Inferior parietal cortex (tissue), 1 donor: ENCODE results near the gene TXNDC5.
A peak's percentile ranks its signal among the peaks of the same experiment; 100 is the strongest.

ENCODE experiments used
- DNase-seq: peaks from one replicate; pipeline ENCODE4 v3.0.0-alpha.2; 2016; ENCODE audit errors: extremely low spot score

The TXNDC5 gene

DNA sequence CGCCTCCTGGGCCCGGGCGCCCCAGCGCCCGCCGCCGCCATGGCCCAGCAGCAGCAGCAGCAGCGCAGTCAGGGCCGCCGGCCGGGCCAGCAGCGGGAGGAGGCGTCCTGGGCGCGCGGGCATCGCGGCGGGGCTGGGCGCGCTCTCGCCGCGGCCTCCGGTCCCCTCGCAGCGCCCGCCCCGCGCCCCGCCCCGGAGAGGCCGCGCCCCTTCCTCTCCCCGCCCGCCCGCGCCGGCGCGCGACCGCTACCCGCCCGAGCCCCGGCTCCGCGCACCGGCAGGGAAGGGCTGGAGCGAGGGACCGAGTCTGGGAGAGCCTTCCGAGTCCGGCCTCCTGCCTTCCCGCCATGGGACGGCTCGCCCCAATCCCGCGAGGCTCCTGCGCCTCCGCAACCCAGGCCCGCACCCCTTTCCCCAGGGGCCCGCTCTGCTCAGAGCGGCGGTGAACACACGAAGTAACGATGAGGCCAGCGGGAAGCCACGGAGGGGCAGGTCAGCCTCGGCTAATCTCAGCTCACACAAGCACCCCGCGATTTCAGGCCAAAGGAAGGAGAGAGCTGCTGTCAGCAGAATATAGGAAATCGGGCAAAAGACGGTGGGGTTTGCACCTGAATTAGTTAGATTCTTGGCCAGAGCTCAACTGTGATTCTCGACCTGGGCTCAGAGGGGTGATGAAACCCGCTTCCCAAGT lies at the start of gene TXNDC5:
TXNDC5 (minus strand) TSS at position 135 of the 691 bp plus-strand sequence; CDS start at position 123, 12 bp downstream.
- peak; percentile 53 for DNase-seq

DNA sequence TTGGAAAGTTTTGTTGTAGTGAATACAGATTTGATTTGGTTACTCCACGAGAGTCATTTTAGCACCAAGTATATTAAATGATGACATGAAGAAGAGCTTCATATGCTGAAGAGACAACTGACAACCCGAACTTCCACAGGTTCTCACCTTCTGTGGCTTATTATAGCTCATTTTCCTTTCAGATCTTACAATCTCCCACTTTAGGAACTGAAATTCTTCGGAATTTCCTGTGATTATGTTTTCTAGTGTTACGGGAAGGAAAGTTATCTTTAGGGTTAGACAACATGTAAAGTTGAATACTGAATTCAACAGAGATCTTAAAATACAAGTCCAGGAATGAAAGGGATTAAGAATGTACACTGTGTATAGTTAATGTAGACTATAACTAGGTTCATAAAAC lies 49.6 kb upstream of the TXNDC5 start:
- no peak for DNase-seq

DNA sequence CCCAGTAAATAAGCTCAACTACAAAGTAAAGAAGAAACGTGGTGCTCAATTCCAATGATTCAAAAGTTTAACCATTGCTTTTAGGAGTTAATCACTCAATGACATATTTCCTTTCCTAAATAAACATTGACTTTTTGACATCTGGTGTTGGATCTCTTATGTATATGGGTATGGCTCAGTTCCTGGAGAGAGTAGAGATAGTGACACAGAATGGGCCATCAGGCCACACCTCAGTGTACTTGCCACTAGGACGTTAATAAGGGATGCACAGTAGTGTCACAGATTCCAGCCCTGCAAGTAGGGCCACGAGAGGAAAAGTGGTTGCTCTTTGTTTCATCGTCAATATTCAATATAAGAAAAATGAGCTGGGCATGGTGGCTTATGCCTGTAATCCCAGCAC lies 48.9 kb upstream of the TXNDC5 start:
- DNase-seq: no peak

DNA sequence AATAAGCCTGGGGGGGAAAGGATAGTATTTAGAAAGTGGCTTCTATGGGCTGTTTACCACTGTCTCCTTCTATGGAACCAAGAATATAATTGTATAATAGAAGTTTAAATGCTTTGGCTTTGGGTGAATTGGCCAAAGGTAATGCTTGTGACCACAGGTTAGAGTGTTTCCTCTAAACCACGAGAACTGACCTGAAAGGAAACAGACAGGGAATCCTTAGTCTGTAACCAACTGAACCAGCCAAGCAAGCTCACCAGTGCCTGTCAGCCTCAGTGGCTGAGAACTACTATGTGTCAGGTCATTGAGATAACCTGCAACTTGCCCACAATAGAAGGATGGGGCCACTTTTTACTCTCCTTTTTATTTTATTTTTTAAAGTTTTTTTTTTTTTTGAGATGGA lies 47.9 kb upstream of the TXNDC5 start:
- no peak for DNase-seq

DNA sequence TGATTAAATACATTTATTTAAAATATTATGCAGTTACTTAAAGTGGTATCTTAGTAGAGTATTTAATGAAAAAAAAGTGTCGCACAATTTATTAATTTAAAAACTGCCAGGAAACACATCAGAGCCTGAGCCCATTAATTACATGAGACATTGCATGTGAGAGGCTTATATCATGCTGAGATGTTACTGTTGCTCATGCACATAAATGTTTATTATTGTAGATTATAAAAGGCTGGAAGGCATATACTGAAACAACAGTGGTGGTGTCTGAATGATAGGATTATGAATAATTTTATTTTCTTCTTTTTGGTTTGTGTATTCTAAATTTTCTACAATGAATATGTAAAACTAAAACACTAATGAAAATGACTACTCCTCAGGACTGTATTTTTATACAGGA lies 45.7 kb upstream of the TXNDC5 start:
- no peak for DNase-seq

DNA sequence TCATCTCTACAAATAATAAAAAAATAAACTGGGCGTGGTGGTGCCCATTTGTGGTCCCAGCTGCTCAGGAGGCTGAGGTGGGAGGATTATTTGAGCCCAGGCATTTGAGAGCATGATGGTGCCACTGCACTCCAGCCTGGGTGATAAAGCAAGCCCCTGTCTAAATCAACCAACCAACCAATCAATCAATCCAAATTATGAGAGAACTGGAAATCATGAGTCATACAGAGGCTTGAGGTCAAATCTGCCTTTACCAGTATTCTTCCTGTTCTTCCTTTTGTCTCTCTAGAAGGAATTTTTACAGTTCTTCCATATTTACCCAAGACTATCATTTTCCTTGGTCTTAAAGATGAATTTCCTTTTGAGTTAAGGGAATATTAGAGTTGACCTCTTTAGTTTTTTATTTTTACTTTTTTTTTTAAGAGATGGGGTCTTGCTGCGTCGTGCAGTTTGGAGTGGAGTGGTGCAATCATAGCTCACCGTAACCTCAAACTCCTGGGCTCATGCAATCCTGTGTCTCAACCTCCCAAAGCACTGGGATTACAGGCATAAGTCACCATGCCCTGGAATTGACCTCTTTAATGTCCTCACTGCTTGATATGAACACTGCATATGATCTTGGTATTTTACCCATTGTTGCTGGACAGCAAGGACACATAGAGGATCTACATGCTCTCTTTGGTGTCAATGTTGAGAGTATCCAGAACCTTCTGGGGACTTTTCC lies 44.1 kb upstream of the TXNDC5 start:
- no peak for DNase-seq

DNA sequence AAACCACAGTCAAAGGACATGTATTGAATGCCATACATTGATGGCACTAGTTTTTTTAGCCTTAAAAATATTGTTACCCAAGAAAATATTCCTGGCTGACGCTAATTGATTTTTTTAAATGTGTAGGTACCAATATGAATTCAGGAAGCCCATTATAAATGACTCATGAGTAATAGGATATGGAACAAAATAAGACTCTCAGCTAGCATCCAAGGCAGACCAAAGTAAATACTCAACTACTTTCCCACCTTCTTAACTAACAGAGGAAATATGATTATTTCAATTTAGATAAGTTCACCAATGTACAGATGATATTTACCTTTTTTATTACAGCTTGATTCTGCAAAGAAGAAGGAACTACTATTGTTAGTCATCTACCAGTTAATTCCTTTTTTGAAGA lies 43.2 kb upstream of the TXNDC5 start:
- DNase-seq: no peak

DNA sequence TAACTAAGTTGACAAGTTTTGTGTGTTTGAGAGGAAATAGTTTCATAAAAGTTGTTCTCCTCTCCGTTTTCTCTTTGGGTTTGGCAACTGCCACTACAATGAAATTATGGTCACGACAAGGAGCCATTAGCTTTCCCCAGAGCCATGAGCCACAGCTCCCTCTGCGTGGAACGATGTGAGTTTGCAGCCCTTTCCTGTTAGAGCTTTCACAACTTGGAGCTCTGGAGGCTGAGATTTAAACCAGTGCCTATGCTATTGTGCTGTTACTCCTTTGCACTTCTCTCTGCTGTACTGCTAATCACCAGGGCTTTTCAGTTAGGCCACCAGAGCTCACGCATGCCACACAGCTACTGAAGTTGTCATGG lies 29.3 kb upstream of the TXNDC5 start:
- no peak for DNase-seq

DNA sequence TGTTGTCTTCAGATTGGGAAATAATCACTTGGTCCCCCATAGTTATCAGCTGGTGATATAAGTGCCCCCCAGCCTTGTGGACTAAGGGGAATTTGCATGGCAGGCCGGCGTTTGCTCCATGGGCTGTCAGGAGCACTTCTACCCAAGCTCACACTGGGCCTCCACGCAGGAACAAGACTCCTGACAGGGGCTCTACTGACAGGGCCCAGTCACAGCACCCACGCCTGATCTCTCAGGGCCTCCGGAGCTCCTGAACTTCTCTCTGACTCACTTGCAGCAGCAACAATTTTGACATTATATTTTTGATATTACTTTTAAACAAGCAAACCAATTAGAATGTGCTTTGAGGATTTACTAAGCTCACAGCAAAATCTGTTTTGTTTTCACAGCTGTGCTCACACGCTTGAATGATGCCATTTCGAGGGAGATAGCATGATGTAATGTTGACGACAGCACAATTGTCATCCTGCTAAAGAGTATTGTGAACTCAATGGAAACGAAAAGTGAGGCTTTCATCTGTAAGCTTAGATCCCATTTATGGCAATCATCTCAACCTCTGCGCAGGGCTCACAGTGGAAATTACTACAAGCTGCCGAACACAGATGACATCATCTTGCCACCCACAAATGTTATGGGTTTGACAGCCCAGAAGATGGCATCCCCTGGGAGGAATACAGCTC lies 28.7 kb upstream of the TXNDC5 start:
- no peak for DNase-seq

DNA sequence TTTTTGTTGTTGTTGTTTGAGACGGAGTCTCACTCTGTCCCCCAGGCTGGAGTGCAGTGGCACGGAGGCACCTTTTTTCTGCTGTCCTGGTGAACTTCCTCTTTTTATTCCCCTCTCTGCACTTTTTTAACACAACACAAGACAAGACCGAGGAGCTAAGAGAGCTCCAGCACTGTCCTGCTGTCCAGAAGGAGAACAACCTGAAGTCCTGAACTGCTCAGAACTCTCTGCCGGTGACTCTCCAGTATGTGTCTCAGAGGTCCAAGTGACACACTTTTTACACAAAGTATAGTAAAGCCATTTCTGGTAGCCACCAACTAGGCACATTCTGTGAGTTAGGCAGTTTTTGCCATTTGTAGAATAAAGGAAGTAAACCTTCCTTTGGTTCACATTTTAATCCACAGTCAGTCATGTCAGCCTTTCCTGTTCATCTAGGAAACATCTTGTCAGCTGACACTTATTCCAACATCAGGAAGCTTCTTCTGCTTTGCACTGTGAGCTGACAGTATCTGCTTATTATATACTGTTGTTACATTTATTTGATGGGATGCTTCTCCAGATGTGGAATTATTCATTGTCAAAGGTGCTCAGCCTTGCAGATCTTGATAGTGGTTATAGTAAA lies 28.1 kb upstream of the TXNDC5 start:
- no peak for DNase-seq

DNA sequence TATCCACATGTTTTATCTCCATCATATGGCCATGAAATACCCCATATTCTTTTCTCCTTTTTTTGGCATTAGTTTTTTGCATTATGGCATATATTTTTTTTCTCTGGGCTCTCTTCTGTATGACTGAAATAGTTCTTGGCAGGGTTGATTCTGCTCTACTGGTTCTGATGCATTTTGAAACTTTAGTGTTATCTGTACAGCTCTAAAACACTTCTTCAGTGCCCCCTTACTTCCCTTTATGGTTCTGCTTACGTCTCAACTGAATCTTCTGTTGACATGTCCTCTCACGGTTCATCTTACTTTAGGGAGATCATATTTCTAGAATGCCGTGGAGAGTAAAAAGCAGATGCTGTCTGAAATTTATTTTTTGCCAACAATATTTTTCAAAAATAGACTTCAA lies 23.2 kb upstream of the TXNDC5 start:
- DNase-seq: no peak

DNA sequence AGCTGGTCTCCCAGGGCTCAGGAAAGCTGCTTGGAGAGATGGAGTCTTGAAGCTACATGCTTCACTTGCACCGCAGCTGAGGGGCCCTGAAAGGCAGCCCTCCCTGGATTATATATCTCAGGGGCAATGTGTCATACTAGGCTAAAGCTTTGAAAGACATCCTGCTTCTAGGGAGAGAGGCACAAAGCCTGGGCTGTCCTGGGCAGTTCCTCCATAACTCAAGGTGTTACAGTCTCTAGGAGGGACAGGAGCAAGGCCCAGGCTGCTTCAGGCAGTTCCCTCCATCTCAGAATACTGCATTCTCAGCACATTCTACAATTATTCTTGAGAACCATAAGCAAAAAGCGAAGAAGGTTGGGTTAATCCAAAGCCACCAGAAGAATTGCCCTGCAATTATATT lies 22.0 kb upstream of the TXNDC5 start:
- no peak for DNase-seq

DNA sequence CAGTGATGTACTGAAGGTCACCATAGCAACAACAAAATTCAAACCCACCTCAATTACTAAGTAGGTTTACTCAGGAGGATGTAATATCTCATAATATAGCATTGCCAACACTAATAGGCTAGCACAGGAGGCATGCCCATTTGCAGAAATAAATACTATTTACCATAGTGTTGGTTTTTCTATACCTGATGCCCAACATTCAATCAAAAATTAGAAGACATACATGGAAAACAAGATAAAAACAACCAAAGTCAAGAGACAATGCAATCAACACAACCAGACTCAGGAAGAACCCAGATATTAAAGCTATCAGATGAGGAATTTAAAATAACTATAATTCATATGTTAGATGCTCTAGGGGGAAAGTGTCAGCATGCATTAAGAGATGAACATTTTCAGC lies 14.3 kb upstream of the TXNDC5 start:
- no peak for DNase-seq

DNA sequence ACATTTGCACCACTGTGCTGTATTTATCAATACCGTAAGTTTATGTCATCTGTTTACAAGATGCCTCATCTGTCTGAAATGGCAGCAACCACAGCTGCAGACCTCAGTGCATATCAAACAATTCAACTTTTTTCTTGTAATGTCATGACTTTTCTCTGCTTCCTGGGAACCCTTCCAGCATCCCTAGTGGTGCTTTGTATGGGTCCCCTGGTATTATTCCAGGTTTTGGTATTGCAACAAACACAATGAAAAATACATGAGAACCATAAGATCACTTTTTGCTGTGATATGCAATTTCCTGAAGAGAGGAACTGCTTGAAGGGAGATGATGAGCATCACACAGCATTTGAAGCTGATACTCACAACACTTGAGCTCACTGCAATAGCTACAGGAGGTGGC lies 12.0 kb upstream of the TXNDC5 start:
- DNase-seq: no peak

DNA sequence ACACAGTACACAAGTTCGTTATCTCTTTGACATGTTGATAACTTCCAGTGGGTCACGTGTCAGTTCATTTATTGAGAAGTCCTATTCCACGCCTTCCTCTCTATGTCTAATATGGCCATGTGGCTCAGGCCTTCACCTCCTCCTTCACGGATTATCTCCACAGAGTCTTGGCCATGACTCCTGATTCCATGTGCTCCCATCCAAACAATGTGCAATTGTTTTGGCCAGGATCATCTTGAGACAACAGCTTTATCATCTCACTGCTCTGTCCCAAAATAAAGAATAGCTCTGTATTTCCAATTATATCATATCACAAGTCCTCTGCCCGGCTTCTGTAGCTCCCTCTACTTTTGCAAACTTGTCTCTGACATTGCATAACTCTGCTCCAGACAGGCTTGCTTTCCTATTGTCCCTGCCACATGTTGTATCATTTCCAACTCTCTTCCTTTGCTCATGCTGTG lies 11.1 kb upstream of the TXNDC5 start:
- DNase-seq: no peak

DNA sequence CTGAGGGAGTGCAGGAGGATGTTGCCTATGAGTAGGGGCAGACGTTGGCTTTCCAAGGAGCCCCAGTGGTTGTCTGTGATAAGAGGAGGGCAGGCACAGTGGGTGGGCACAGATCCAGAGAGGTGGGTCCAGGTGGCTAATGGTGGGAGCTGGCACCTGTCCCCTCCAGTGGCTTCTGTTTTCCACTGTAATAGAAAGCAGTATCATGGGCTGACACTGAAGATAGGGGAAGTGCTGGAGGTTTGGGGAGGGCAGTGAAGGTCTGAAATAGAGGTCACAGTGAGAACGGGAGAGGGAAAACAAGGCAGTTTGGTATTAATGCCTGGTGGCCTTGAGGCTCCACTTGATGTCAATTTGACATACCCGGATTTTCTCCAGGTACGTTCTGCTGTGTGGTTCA lies 10.5 kb upstream of the TXNDC5 start:
- DNase-seq: no peak

DNA sequence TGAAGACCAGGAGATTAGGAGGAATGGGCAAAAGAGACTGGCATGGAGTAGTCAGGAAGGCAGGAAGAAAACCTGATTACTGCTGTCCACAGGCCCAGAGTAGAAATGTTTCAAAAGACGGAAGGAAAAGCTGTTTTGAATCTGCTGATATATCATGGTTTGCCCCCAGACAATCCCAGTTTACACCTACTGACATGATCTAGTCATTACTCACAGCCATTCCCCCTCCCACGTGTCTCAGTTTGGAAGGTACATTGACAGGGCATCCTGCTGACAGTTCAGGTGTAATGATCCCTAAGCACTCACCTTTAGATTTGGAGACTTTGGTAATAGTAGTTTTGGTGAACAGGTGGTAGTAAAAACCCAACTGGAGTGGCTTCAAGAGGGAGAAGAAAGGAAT lies 9.8 kb upstream of the TXNDC5 start:
- DNase-seq: no peak

DNA sequence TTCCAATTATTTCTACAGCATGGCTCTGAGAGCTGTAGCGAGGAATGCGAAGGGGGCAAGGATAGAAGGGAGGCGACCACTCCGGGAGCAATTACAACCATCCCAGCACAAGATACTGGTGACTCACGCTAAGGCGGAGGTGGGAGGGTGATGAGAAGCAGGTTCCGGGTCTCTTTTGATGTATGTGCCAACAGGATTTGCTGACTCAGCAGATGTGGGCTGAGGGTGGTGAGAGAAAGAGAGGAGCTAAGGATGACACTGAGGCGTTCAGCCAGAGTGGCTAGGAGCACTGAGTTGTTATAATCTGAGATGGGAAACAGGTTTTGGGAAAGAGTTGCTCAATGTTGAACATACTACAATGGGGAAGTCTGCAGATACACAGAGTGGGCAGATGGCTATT lies 9.3 kb upstream of the TXNDC5 start:
- no peak for DNase-seq

DNA sequence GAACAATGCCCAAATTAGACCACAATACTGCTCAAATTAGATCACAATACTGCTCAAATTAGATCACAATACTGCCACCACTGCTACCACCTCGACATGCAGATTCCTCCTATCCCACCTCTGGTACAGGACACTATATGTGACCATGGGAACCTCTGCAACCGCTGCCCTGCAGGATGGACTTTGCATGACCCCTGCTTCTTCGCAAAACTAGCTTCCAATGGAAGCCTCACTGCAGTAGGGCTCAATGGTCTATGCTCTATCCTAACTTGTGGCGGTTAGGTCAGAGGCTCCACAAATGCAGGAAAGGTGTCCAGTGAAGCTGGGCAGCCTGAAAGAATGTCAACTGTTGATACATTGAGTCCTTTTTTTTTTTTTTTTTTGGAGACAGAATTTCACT lies 7.8 kb upstream of the TXNDC5 start:
- DNase-seq: no peak

DNA sequence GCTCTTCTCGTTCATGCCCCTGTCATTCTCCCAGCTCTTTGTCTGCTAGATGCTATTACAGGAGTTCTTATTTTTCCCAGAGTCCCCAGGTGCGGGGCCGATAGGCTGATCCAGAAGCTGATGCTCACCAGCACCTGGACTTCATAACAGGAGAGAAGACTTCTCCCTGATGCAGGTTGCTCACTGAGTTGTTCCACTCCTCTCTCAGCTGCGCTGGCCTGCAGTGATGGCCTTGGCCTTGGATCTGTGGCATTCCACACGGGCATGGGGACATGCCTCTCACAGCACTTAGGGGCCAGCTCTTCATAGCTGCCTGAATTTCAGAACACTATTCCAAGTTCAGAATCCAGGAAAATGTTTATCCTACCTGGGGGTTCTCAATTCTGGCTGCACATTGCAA lies 7.1 kb upstream of the TXNDC5 start:
- DNase-seq: no peak

DNA sequence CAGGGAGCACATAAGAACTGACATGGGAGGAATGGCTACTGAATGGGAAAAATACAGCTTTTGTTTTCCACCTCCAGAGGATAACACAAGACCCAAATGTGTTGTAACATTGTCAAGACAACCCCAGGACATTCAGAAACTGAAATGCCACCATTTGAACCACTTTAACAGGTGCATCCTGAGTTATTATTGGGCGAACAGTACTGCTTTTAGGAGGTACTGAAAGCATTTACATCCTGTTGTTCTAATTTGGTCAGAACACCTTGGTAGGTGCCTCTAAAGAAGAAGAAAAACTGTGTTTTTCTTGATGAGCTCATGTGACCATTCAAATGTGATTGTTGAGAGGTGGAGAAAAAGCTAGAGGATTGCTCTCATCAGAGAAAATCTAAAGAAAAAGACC lies 6.4 kb upstream of the TXNDC5 start:
- DNase-seq: no peak

DNA sequence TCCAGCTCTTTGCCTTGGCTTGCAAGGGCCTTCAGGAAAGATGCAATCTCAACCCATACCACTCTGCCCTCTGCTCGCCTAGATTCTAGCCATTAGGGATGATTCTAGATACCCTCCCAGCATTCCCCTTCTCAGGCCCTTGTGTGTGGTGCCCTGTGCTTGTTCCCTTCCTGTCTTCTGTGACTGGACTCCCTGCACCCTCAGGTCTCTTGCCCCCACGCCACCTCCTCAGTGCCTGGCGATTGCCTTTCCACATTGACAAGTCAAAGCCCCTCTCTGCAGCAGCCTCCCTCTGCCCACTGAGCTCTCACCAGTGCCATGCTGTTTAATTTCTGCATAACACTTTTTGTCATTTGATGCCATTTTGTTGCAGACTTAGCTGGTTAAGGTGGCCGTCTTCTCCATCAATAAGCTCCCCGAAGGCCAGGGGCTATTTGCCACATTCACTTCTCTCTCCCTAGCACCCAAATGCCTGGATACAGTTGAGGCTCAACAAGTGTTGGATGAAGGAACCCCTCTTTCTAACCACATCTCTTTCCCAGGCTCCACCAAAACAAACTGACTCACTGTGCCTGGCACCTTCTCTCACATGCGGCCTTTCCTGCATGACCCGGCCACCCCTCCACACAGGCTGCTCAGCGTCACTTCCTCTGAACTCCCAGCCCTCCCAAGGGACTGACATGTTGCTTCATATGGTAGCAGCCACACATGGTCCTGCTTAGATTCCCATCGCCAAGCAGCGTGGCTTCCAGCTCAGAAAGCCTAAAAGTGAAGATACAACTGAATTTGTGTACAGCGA lies 4.6 kb upstream of the TXNDC5 start:
- DNase-seq: no peak
